ENCODE data around the gene HBA1. TPM values are rescaled to one million over a fixed set of nuclear protein-coding genes. Genes with fewer than 3 reads are reported as not detected.

Gene HBA1
- total RNA-seq, 2 donors from 2014 or later: 7.4 to 50.3 TPM

DNA sequence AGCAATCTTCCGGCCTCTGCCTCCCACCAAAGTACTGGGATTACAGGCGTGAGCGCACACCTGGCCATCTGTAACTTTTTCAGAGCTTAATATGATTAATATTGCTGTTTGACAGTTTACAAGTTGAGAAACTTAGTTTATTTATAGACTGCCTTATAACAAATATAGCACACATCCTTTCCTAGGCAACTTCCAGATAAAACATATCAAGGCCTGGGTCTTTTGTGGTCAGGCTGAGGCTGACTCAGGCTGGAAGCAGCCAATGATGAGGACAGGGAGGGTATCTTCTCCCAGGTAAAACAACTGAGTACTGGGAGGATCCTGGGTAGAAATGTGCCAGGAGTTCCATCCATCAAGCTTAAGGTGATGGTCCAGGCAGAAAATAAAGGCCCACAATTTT, 36.5 kb downstream of the HBA1 start:
- Histone ChIP-seq H3K27me3 (no peaks in the 10 kb centered on the region), H3K9me3 (no peaks in the 10 kb centered on the region), H3K4me3 (no peak overlapping the region), H3K9ac (ENCODE audit: low read depth in 2 of 2, low read length in 2 of 2) (no peak overlapping the region), H3K4me1 (no peaks in the 10 kb centered on the region), H3K36me3 (peaks cover 3% of the 10 kb centered on the region), H3K27ac (no peak overlapping the region)
- DNase-seq: no peak
- no peak for TF ChIP-seq CTCF (IDR thresholded peaks at IDR 0.05)
- intact Hi-C loops (cut with DNase I): no loop called here

- Histone ChIP-seq H3K9ac (ENCODE audit: low read depth in 2 of 2, low read length in 2 of 2) (no peak overlapping the region), H3K9me3 (no peaks in the 10 kb centered on the region), H3K4me3 (no peak overlapping the region), H3K36me3 (peaks cover 7% of the 10 kb centered on the region), H3K27ac (no peak overlapping the region), H3K4me1 (no peaks in the 10 kb centered on the region), H3K27me3 (no peaks in the 10 kb centered on the region)
- DNase-seq: no peak
- no peak for TF ChIP-seq CTCF (IDR thresholded peaks at IDR 0.05)
- intact Hi-C loops (cut with DNase I): loop anchor here (10.0 kb wide), 1 partner anchor 145 kb away; no protein-coding TSS in a partner anchor
Measured at GRCh38 chr16:220021-220420, 43.5 kb downstream of the HBA1 start.

Other genes with a start within 250 kb of the HBA1 start
- gene POLR3K, start 123.1 kb upstream of the HBA1 start, total RNA-seq: 10 to 100 TPM in 1 of 2 donors, 1 to 10 TPM in 1; 8.5 to 23.6 TPM
- gene SNRNP25, start 122.9 kb upstream of the HBA1 start, total RNA-seq: 10 to 100 TPM; 20.6 to 48.3 TPM
- gene RHBDF1, start 104.0 kb upstream of the HBA1 start, total RNA-seq: 10 to 100 TPM; 28.6 to 35.3 TPM
- gene MPG, start 98.5 kb upstream of the HBA1 start, total RNA-seq: 10 to 100 TPM; 39.3 to 42.1 TPM
- gene NPRL3, start 38.0 kb upstream of the HBA1 start, total RNA-seq: 10 to 100 TPM; 13.4 to 26.4 TPM
- gene HBZ, start 24.0 kb upstream of the HBA1 start, total RNA-seq: 1 to 10 TPM in 1 of 2 donors, not detected in 1; 1.4 TPM
- not detected for gene HBM, start 10.7 kb upstream of the HBA1 start, total RNA-seq
- 10 to 100 TPM in 1 of 2 donors, 1 to 10 TPM in 1; 3.5 to 64.9 TPM for gene HBA2, start 3.8 kb upstream of the HBA1 start, total RNA-seq
- gene HBQ1, start 3.8 kb downstream of the HBA1 start, total RNA-seq: not detected
- gene LUC7L, start 52.8 kb downstream of the HBA1 start, total RNA-seq: 10 to 100 TPM; 37.1 to 55.4 TPM
- 100 to 1,000 TPM; 105 to 124 TPM for gene FAM234A, start 58.1 kb downstream of the HBA1 start, total RNA-seq
- 1 to 10 TPM; 2.9 to 4.0 TPM for gene RGS11, start 99.3 kb downstream of the HBA1 start, total RNA-seq
- gene ARHGDIG, start 103.9 kb downstream of the HBA1 start, total RNA-seq: 10 to 100 TPM in 1 of 2 donors, 1 to 10 TPM in 1; 1.8 to 20.0 TPM
- 1 to 10 TPM; 1.4 to 2.6 TPM for gene PDIA2, start 106.5 kb downstream of the HBA1 start, total RNA-seq
- 10 to 100 TPM; 33.4 to 34.3 TPM for gene AXIN1, start 176.0 kb downstream of the HBA1 start, total RNA-seq
- gene MRPL28, start 193.9 kb downstream of the HBA1 start, total RNA-seq: 10 to 100 TPM; 59.4 to 75.4 TPM
- 100 to 1,000 TPM in 1 of 2 donors, 10 to 100 TPM in 1; 99.6 to 102 TPM for gene PGAP6, start 205.3 kb downstream of the HBA1 start, total RNA-seq
- gene NME4, start 220.5 kb downstream of the HBA1 start, total RNA-seq: 10 to 100 TPM; 38.3 to 63.6 TPM
- 10 to 100 TPM; 31.3 to 50.2 TPM for gene DECR2, start 225.2 kb downstream of the HBA1 start, total RNA-seq
- 10 to 100 TPM; 20.9 to 22.3 TPM for gene RAB11FIP3, start 249.0 kb downstream of the HBA1 start, total RNA-seq

Data from colonic mucosa (tissue), 4 donors.